Prostate gland (tissue), 2 donors: ENCODE results near the gene COPG1.

ENCODE experiments used
- CTCF ChIP-seq, 4 experiments: fragments of 200-600 bp in 2 of 4; fragments of 450-650 bp in 2 of 4; sonication (generic) in 2 of 4; IDR thresholded peaks; 1 replicate in 3 of 4; 2 replicates in 1 of 4; pipeline ENCODE4 v1.5.1; 2016 to 2019; ENCODE audit warnings: antibody characterized with exemption in 4 of 4, mild to moderate bottlenecking in 2 of 4, moderate library complexity in 2 of 4
- POLR2A ChIP-seq: fragments of 450-650 bp; IDR thresholded peaks from one replicate; pipeline ENCODE4 v1.6.1; 2016; ENCODE audit warnings: antibody characterized with exemption, mild to moderate bottlenecking
- POLR2AphosphoS5 ChIP-seq: sonication (generic); formaldehyde crosslinking; IDR thresholded peaks from one replicate; pipeline ENCODE4 v1.6.1; 2017; ENCODE audit warnings: antibody characterized with exemption

- TF ChIP-seq CTCF (IDR thresholded peaks at IDR 0.05) (no peak), POLR2A (no peak), POLR2AphosphoS5 (no peak)
Observed at GRCh38 chr3:129252748-129253147, 3.3 kb downstream of the COPG1 start.
